OCI-LY3 (cell line): Measurements from ENCODE around the gene ENPEP.

ENCODE experiments used
- EZH2phosphoT487 ChIP-seq: fragments of 200-600 bp; shearing (Covaris generic); IDR thresholded peaks from 2 replicates; pipeline ENCODE4 v1.6.1; 2018; ENCODE audit warnings: antibody characterized with exemption, mixed run types, low read depth
- TF ChIP-seq, protein P1 (sequence below): fragments of 200-600, 300-600 bp; sonication (generic); IDR thresholded peaks from 2 replicates; pipeline ENCODE4 v1.5.1; 2014; ENCODE audit warnings: antibody characterized with exemption, low read length, low read depth

DNA sequence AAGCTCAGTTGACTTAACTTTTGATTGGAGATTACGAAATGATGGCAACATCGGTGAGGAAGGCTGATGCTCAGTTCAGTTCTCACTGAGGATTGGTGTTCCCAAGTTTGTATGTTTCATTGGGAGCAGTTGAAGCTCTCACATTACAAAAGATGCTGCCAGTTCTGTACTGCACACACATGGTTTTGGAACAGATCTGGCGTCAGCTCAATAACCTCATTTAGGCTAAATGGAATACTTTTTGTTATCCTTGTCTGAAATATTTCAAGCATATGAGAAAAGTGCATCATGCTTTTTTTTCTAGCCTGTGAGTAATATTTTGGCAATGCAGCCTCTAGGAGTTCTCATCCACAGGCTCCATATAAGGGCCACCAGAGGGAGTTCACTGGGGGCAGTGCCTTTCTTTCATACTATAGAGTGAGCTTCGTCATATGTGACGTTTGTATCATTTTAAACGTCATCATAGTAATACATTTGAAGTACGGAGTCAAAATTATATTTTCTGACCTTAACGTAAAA lies 4.1 kb downstream of the ENPEP start:
- TF ChIP-seq, protein P1, sequence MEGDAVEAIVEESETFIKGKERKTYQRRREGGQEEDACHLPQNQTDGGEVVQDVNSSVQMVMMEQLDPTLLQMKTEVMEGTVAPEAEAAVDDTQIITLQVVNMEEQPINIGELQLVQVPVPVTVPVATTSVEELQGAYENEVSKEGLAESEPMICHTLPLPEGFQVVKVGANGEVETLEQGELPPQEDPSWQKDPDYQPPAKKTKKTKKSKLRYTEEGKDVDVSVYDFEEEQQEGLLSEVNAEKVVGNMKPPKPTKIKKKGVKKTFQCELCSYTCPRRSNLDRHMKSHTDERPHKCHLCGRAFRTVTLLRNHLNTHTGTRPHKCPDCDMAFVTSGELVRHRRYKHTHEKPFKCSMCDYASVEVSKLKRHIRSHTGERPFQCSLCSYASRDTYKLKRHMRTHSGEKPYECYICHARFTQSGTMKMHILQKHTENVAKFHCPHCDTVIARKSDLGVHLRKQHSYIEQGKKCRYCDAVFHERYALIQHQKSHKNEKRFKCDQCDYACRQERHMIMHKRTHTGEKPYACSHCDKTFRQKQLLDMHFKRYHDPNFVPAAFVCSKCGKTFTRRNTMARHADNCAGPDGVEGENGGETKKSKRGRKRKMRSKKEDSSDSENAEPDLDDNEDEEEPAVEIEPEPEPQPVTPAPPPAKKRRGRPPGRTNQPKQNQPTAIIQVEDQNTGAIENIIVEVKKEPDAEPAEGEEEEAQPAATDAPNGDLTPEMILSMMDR, result peak; percentile 13; the same call in 1 of the 2 replicates
- no peak for TF ChIP-seq EZH2phosphoT487
